ENCODE results near the gene CHERP. TPM values are rescaled to one million over a fixed set of nuclear protein-coding genes. Genes with fewer than 3 reads are reported as not detected.

The CHERP gene
- total and polyA plus RNA-seq, 2 experiments from 2014 or later, result 31.6 to 41.2 TPM

DNA sequence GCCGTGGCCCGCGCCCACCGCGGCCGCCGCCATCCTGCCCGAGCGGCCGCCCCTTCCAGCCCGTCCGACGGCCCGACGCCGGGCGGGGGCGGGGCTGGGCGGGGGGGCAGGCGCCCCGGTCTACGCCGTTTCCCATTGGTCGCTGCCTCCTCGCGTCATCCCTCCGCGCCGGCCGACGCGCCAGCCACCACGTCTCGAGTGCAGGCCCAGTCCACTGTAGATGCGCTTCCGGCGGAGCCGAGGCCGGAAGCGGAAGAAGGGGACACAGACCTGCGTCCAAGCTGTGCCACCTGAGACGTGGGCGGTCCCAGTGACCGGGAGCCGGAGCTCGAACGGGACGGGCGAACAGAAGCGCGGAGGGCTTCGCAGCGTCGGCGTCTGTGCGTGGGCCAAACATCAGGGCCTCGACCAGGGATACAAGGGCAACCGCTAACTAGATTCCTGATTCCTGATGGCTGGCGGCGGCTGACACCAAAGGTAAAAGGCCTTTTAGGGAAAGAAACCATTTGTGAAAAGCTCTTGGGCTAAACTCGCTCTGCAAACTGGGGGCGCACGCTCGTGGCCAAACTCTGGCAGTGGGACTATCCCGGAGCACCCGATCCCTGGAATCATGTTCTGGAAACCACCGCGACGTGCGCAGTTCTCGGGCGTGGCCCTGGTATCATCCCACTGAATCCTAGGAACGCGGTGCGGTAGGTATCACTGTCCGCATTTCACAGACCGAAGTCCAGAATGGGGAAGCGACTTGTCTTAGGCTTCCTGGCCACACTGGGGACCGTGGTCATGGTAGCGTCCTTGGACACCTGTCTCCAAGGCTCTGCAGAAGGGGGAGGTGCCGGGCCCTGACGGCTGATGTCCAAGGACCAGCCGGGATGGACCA is 30.3 kb upstream of the CHERP start, which contains the start of gene SLC35E1:
Gene SLC35E1, minus strand, starts transcription at position 84 of the 880 bp plus-strand sequence. Its CDS starts 51 bp downstream, at position 33.
- peaks cover 19% of the 10 kb centered on the region for H4K20me1 ChIP-seq (replicated peaks; ENCODE audit: insufficient read depth)
- peak; percentile 98 for DNase-seq (ENCODE audit: low spot score)
- H3K36me3 ChIP-seq (ENCODE audit: insufficient read depth), result peaks cover 4% of the 10 kb centered on the region; the same call in 1 of the 2 replicates
- peak within 1 kb of the TSS; percentile 96 for H3K27ac Mint-ChIP-seq
- TF ChIP-seq CREB1 (CRISPR knock-in tag; IDR thresholded peaks at IDR 0.05; ENCODE audit: low read depth) (peak; percentile 99), JUNB (IDR thresholded peaks at IDR 0.05; ENCODE audit: unreplicated experiment) (no peak), ZNF114 (CRISPR knock-in tag; IDR thresholded peaks at IDR 0.05) (no peak), POLR2AphosphoS5 (IDR thresholded peaks at IDR 0.05; ENCODE audit: low read depth) (peak; percentile 90)
- TF ChIP-seq, protein P1, sequence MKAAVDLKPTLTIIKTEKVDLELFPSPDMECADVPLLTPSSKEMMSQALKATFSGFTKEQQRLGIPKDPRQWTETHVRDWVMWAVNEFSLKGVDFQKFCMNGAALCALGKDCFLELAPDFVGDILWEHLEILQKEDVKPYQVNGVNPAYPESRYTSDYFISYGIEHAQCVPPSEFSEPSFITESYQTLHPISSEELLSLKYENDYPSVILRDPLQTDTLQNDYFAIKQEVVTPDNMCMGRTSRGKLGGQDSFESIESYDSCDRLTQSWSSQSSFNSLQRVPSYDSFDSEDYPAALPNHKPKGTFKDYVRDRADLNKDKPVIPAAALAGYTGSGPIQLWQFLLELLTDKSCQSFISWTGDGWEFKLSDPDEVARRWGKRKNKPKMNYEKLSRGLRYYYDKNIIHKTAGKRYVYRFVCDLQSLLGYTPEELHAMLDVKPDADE (IDR thresholded peaks at IDR 0.05), result peak; percentile 89
- H3K9me3 Mint-ChIP-seq, result no peaks in the 10 kb centered on the region
- H3K79me2 ChIP-seq (replicated peaks; ENCODE audit: insufficient read depth), result peaks cover 53% of the 10 kb centered on the region
- peak within 1 kb of the TSS; percentile 95 for H3K4me3 ChIP-seq
- H3K4me1 ChIP-seq (ENCODE audit: insufficient read depth), result peaks cover 9% of the 10 kb centered on the region; the same call in 1 of the 2 replicates
- no peaks in the 10 kb centered on the region for H3K27me3 ChIP-seq (ENCODE audit: insufficient read depth)
- H3K4me2 ChIP-seq, result peak within 1 kb of the TSS; percentile 96
- peak; percentile 97 for ATAC-seq
- H3F3A ChIP-seq (replicated peaks; ENCODE audit: low read depth), result peaks cover 13% of the 10 kb centered on the region; the same call in 1 of the 2 replicates
- peak within 1 kb of the TSS; percentile 98 for H3K4me3 Mint-ChIP-seq
- peaks cover 28% of the 10 kb centered on the region for H3K36me3 Mint-ChIP-seq (ENCODE audit: low read depth)
- no peaks in the 10 kb centered on the region for H3K9me2 ChIP-seq (ENCODE audit: insufficient read depth)
- H3K27ac ChIP-seq (ENCODE audit: low read depth), result peak within 1 kb of the TSS; percentile 90
- H2AFZ ChIP-seq, result peak within 1 kb of the TSS; percentile 76
- H3K4me1 Mint-ChIP-seq, result peaks cover 8% of the 10 kb centered on the region
- peaks cover 10% of the 10 kb centered on the region for H3K27me3 Mint-ChIP-seq (ENCODE audit: insufficient read depth, low read depth, poor library complexity)

DNA sequence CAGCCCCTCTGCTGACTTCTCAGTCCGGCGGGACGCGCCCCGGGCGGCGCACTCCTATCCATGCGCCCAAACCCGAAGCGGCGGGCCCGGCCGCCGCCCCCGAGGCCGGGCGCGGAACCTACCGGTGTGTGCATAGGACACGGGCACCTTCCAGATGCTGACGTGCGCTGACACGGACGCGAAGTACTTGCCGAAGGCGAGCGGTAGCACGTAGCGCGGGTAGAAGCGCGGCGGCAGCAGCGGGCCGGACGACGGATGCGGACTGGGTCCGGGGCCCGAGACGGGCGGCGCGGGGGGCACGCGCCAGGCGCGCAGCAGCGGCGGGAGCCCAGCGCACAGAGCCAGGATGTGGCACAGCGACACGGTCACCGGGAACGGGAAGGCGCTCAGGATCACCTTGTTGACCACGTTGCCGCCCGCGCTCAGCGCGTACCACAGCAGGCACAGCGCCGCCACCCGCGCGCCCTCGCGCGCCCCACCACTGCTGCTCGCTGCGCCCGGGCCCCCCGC is 29.6 kb upstream of the CHERP start:
- H3K4me1 Mint-ChIP-seq, result peaks cover 8% of the 10 kb centered on the region
- H2AFZ ChIP-seq, result peak overlapping the region; percentile 76; the same call in 1 of the 2 replicates
- peak overlapping the region; percentile 93 for H3K4me2 ChIP-seq
- peaks cover 53% of the 10 kb centered on the region for H3K79me2 ChIP-seq (replicated peaks; ENCODE audit: insufficient read depth)
- peaks cover 10% of the 10 kb centered on the region for H3K27me3 Mint-ChIP-seq (ENCODE audit: insufficient read depth, low read depth, poor library complexity)
- H3K4me3 Mint-ChIP-seq, result peak overlapping the region; percentile 85
- no peak overlapping the region for H3K27ac ChIP-seq (ENCODE audit: low read depth)
- H3K9me2 ChIP-seq (ENCODE audit: insufficient read depth), result no peaks in the 10 kb centered on the region
- no peak overlapping the region for H3K27ac Mint-ChIP-seq
- peaks cover 29% of the 10 kb centered on the region for H3K36me3 Mint-ChIP-seq (ENCODE audit: low read depth)
- ATAC-seq, result peak; percentile 15
- peaks cover 19% of the 10 kb centered on the region for H4K20me1 ChIP-seq (replicated peaks; ENCODE audit: insufficient read depth)
- H3K36me3 ChIP-seq (ENCODE audit: insufficient read depth), result peaks cover 11% of the 10 kb centered on the region
- no peaks in the 10 kb centered on the region for H3K9me3 Mint-ChIP-seq
- no peaks in the 10 kb centered on the region for H3K27me3 ChIP-seq (ENCODE audit: insufficient read depth)
- TF ChIP-seq POLR2AphosphoS5 (IDR thresholded peaks at IDR 0.05; ENCODE audit: low read depth), result no peak
- TF ChIP-seq ZNF114 (CRISPR knock-in tag; IDR thresholded peaks at IDR 0.05), result no peak
- peak; percentile 31; the same call in 1 of the 2 replicates for TF ChIP-seq CREB1 (CRISPR knock-in tag; IDR thresholded peaks at IDR 0.05; ENCODE audit: low read depth)
- no peak for TF ChIP-seq JUNB (IDR thresholded peaks at IDR 0.05; ENCODE audit: unreplicated experiment)
- peak overlapping the region; percentile 93 for H3K4me3 ChIP-seq
- H3K4me1 ChIP-seq (ENCODE audit: insufficient read depth), result peaks cover 9% of the 10 kb centered on the region; the same call in 1 of the 2 replicates
- peak; percentile 57 for DNase-seq (ENCODE audit: low spot score)
- H3F3A ChIP-seq (replicated peaks; ENCODE audit: low read depth), result peaks cover 14% of the 10 kb centered on the region; the same call in 1 of the 2 replicates

DNA sequence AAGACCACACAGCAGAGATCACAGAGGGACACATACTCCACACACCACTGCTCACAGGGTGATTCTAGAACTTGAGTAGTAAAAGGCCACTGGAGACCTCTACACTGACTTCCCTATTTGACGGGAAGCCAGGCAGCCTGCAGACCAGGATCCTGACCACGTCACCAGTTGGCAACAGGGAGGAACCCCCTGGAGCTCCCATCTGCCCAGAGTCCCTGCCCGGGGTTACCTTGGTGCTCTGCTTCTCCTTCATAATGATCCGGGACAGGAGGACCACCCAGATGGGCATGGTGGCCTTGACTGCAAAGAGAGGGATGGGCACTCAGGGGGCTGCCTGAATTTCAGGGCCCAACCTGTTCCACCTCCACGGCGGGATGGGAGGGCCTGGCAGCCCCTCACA is 29.0 kb upstream of the CHERP start:
- Histone ChIP-seq H3K36me3 (ENCODE audit: insufficient read depth) (peaks cover 14% of the 10 kb centered on the region), H3F3A (replicated peaks; ENCODE audit: low read depth) (peaks cover 18% of the 10 kb centered on the region; the same call in 1 of the 2 replicates), H3K79me2 (replicated peaks; ENCODE audit: insufficient read depth) (peaks cover 53% of the 10 kb centered on the region), H3K27ac (ENCODE audit: low read depth) (no peak overlapping the region), H3K4me3 (peak overlapping the region; percentile 93), H3K4me2 (peak overlapping the region; percentile 93), H2AFZ (peak overlapping the region; percentile 76; the same call in 1 of the 2 replicates), H4K20me1 (replicated peaks; ENCODE audit: insufficient read depth) (peaks cover 19% of the 10 kb centered on the region), H3K9me2 (ENCODE audit: insufficient read depth) (no peaks in the 10 kb centered on the region), H3K27me3 (ENCODE audit: insufficient read depth) (no peaks in the 10 kb centered on the region), H3K4me1 (ENCODE audit: insufficient read depth) (peaks cover 9% of the 10 kb centered on the region; the same call in 1 of the 2 replicates)
- peaks cover 33% of the 10 kb centered on the region for H3K36me3 Mint-ChIP-seq (ENCODE audit: low read depth)
- no peak overlapping the region for H3K27ac Mint-ChIP-seq
- H3K9me3 Mint-ChIP-seq, result no peaks in the 10 kb centered on the region
- ATAC-seq (no peak), DNase-seq (ENCODE audit: low spot score) (no peak)
- peaks cover 10% of the 10 kb centered on the region for H3K27me3 Mint-ChIP-seq (ENCODE audit: insufficient read depth, low read depth, poor library complexity)
- peaks cover 8% of the 10 kb centered on the region for H3K4me1 Mint-ChIP-seq
- peak overlapping the region; percentile 85 for H3K4me3 Mint-ChIP-seq
- TF ChIP-seq JUNB (IDR thresholded peaks at IDR 0.05; ENCODE audit: unreplicated experiment) (no peak), STAT1 (IDR thresholded peaks at IDR 0.05; ENCODE audit: unreplicated experiment) (no peak), ZNF331 (CRISPR knock-in tag; IDR thresholded peaks at IDR 0.05; ENCODE audit: low read depth) (no peak), CREB1 (CRISPR knock-in tag; IDR thresholded peaks at IDR 0.05; ENCODE audit: low read depth) (no peak), EZH2 (IDR thresholded peaks at IDR 0.05; ENCODE audit: low read depth, unreplicated experiment) (no peak), POLR2AphosphoS5 (IDR thresholded peaks at IDR 0.05; ENCODE audit: low read depth) (no peak), NANOG (IDR thresholded peaks at IDR 0.05; ENCODE audit: borderline replicate concordance) (no peak), EZH2phosphoT487 (IDR thresholded peaks at IDR 0.05; ENCODE audit: unreplicated experiment) (no peak), ZNF114 (CRISPR knock-in tag; IDR thresholded peaks at IDR 0.05) (no peak)
- TF ChIP-seq, protein P1 (IDR thresholded peaks at IDR 0.05), result no peak

Data from GM23338 (cell line).